ENCODE data around the gene FRMD3.

GRCh38 chr9:83387401-83388185 lies 150.6 kb downstream of the FRMD3 start:
- TF ChIP-seq, protein P1, sequence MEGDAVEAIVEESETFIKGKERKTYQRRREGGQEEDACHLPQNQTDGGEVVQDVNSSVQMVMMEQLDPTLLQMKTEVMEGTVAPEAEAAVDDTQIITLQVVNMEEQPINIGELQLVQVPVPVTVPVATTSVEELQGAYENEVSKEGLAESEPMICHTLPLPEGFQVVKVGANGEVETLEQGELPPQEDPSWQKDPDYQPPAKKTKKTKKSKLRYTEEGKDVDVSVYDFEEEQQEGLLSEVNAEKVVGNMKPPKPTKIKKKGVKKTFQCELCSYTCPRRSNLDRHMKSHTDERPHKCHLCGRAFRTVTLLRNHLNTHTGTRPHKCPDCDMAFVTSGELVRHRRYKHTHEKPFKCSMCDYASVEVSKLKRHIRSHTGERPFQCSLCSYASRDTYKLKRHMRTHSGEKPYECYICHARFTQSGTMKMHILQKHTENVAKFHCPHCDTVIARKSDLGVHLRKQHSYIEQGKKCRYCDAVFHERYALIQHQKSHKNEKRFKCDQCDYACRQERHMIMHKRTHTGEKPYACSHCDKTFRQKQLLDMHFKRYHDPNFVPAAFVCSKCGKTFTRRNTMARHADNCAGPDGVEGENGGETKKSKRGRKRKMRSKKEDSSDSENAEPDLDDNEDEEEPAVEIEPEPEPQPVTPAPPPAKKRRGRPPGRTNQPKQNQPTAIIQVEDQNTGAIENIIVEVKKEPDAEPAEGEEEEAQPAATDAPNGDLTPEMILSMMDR (IDR thresholded peaks at IDR 0.05) = no peak
- TF ChIP-seq POLR2A (IDR thresholded peaks at IDR 0.05) = no peak

Measured in lower leg skin (tissue), 3 donors.